22Rv1 (cell line): ENCODE measurements around the gene SLC10A1.

ENCODE experiments used
- ZFX ChIP-seq: fragments of 450-650 bp; IDR thresholded peaks from 2 replicates; pipeline ENCODE4 v1.6.1; 2017; ENCODE audit warnings: antibody characterized with exemption, borderline replicate concordance
- TF ChIP-seq, protein P1 (sequence below): fragments of 450-650 bp; IDR thresholded peaks from 2 replicates; pipeline ENCODE4 v1.5.1; 2017; ENCODE audit warnings: mild to moderate bottlenecking

DNA sequence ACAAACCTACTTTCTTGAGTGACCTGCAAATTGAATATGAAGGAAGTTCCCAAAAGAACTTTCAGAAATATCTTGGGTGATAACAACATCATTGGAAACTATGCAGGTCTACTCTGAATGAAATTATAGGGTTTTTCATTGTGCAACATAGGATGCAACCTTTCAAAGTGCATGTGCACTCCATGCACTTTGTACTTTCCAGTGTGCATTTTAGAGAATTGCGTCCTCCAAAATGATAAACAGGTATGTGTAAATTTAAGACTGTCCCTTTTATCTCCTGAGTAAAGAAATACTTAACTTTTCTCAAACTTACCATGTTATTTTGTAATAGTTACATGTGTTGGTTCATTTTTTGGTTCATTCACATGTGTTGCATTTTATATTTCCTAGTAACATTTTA, 16.9 kb downstream of the SLC10A1 start:
- TF ChIP-seq, protein P1, sequence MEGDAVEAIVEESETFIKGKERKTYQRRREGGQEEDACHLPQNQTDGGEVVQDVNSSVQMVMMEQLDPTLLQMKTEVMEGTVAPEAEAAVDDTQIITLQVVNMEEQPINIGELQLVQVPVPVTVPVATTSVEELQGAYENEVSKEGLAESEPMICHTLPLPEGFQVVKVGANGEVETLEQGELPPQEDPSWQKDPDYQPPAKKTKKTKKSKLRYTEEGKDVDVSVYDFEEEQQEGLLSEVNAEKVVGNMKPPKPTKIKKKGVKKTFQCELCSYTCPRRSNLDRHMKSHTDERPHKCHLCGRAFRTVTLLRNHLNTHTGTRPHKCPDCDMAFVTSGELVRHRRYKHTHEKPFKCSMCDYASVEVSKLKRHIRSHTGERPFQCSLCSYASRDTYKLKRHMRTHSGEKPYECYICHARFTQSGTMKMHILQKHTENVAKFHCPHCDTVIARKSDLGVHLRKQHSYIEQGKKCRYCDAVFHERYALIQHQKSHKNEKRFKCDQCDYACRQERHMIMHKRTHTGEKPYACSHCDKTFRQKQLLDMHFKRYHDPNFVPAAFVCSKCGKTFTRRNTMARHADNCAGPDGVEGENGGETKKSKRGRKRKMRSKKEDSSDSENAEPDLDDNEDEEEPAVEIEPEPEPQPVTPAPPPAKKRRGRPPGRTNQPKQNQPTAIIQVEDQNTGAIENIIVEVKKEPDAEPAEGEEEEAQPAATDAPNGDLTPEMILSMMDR, result no peak
- no peak for TF ChIP-seq ZFX
